Daoy (cell line): ENCODE results near the gene C14orf39. TPM values are rescaled to one million over a fixed set of nuclear protein-coding genes. Genes with fewer than 3 reads are reported as not detected.
A peak's percentile ranks its signal among the peaks of the same experiment; 100 is the strongest.
"Not testable (repeated sequence)": the region's sequence is repeated elsewhere in the genome, so short reads cannot be mapped to it uniquely, and the experiment has no call there.

Experiments
- DNase-seq: peaks from one replicate; pipeline ENCODE4 v3.0.0-alpha.2; 2015; ENCODE audit warnings: low read depth
- total RNA-seq: library from RNA; depleted of rRNA; stranded (reverse); fragments of >200 nt; shearing (Covaris generic); gene quantifications from 2 replicates; pipeline ENCODE4 v1.2.3, GENCODE V29; 2014; rRNA removed

Gene C14orf39
- total RNA-seq, 1 experiment from 2014 or later = 0.34 TPM

- no peak for DNase-seq
Measured at GRCh38 chr14:60495946-60496345, 10.1 kb upstream of the C14orf39 start.

GRCh38 chr14:60490270-60490669, 4.4 kb upstream of the C14orf39 start:
- DNase-seq = no peak

GRCh38 chr14:60488175-60488574, 2.3 kb upstream of the C14orf39 start:
- DNase-seq = no peak

GRCh38 chr14:60487211-60487610, 1.3 kb upstream of the C14orf39 start:
- peak; percentile 52 for DNase-seq

- DNase-seq = no peak
Measured at GRCh38 chr14:60485057-60485597, 736 bp downstream of the C14orf39 start.

- peak; percentile 69 for DNase-seq
Measured at GRCh38 chr14:60482743-60483142, 3.1 kb downstream of the C14orf39 start.

GRCh38 chr14:60480248-60480647, 5.6 kb downstream of the C14orf39 start:
- DNase-seq = not testable (repeated sequence)

- DNase-seq = no peak
Measured at GRCh38 chr14:60455875-60456274, 30.0 kb downstream of the C14orf39 start.

GRCh38 chr14:60430276-60430675, 55.6 kb downstream of the C14orf39 start:
- no peak for DNase-seq

GRCh38 chr14:60420050-60420449, 65.8 kb downstream of the C14orf39 start:
- no peak for DNase-seq

GRCh38 chr14:60397550-60397949, 88.3 kb downstream of the C14orf39 start:
- not testable (repeated sequence) for DNase-seq

- DNase-seq = no peak
Measured at GRCh38 chr14:60396718-60397343, 89.0 kb downstream of the C14orf39 start.

Other genes with a start within 250 kb of the C14orf39 start
- gene PPM1A, start 236.8 kb downstream of the C14orf39 start, total RNA-seq = 21.3 and 33.0 TPM in 2 replicates
- gene SIX6, start 23.1 kb upstream of the C14orf39 start, total RNA-seq = 0.12 TPM in 1 of 2 replicates, not detected in the other
- gene SIX1, start 163.4 kb upstream of the C14orf39 start, total RNA-seq = 14.9 and 15.1 TPM in 2 replicates
- 13.9 and 20.6 TPM in 2 replicates for gene SIX4, start 238.3 kb upstream of the C14orf39 start, total RNA-seq
- 91.6 and 111 TPM in 2 replicates for gene MNAT1, start 248.7 kb upstream of the C14orf39 start, total RNA-seq